ENCODE data around the gene PRAMEF11.
"Not testable (repeated sequence)": the region's sequence is repeated elsewhere in the genome, so short reads cannot be mapped to it uniquely, and the experiment has no call there.

The PRAMEF11 gene

DNA sequence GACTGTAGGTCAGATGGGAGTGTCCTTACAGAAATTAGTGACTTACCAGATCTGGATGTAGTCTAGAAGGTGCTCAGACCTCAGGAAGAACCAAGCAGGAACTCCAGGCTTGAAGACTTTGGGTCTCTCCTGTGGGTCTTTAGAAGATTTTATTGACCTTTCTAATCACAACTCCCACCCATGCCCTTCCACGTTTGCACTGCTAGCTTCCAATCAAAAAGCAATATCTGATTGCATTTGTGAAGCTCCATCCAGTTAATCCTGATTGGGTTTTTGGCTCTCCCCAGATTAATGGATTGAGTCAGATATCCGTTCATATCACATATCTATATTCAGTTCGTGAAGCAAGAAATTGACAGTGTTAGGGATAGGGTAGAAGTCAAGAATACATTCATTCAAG, at the start of gene PRAMEF11:
Gene PRAMEF11 (minus strand): TSS at position 101 of the 400 bp plus-strand sequence. CDS start 2,621 bp downstream, outside the sequence.
- not testable (repeated sequence) for DNase-seq (ENCODE audit: low spot score)

- DNase-seq (ENCODE audit: low spot score) = not testable (repeated sequence)
These were observed 47.2 kb upstream of the PRAMEF11 start for GRCh38 chr1:12878453-12878852.

DNA sequence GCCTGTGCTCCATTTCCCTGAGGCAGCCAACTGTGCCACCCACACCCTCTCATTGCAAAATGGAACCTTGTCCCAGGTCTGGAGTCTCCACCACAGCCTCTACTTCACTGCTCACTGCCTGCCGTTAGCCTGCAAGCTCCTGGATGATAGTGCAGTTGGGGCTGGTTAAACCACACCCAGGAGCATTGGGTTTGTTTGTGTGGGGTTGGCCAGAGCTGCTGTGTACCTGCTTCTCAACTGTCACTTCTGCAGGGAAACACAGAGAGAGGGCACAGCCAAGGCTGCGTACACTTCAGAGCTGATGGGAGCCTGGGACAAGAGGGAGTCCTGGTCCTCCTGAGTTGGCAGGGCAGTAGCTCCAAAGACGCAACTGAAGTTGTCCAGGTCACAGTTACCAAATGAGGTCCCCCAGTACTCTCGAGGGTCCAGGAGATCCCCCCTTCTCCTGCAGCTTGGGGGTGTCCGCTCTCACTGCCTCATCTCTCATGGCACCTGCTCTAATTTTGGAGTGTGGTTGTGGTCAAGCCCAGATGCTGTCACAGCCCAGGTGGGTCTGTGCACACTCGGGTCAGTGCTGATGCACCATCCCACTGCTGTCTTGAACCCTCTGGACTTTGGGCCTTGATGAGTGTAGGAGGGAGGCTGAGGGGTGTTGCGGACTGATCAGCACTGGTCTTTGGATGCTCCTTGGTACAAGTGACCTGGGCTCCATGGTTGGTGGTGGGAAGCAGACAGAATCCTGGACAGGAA, 32.1 kb upstream of the PRAMEF11 start:
- not testable (repeated sequence) for DNase-seq (ENCODE audit: low spot score)

- not testable (repeated sequence) for DNase-seq (ENCODE audit: low spot score)
These were observed 25.6 kb upstream of the PRAMEF11 start, which contains the start of gene PRAMEF2 for GRCh38 chr1:12856786-12857185. PRAMEF2 (plus strand) TSS chr1:12857086; CDS start chr1:12859010, 1,924 bp downstream.

GRCh38 chr1:12851779-12852178, 20.6 kb upstream of the PRAMEF11 start:
- DNase-seq (ENCODE audit: low spot score) = no peak

GRCh38 chr1:12848620-12849019, 17.4 kb upstream of the PRAMEF11 start, which contains the start of gene HNRNPCL1:
HNRNPCL1 (minus strand) TSS chr1:12848720; CDS start chr1:12848289, 431 bp downstream.
- DNase-seq (ENCODE audit: low spot score) = not testable (repeated sequence)

DNA sequence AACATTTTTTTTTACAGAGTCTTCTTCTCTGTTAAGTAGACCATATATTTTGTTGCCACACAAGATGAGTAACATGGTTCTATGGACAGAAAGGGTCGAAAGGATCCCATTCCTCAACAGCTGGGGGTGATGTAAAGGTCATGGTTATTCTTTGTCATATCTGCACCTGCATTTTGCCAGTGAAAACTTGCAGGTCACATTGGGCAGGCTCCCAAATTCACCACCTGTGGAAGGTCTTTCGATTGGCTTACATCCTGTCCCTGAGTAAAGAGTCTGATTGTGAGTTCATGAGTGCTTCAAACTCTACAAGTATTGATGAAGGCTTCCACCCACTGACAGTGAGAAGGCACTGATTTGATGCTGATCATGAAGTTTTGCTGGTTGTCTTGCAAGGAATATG, 2.0 kb upstream of the PRAMEF11 start:
- not testable (repeated sequence) for DNase-seq (ENCODE audit: low spot score)

GRCh38 chr1:12819061-12819460, 12.1 kb downstream of the PRAMEF11 start:
- not testable (repeated sequence) for DNase-seq (ENCODE audit: low spot score)

GRCh38 chr1:12811409-12811784, 19.8 kb downstream of the PRAMEF11 start:
- no peak for DNase-seq (ENCODE audit: low spot score)

DNA sequence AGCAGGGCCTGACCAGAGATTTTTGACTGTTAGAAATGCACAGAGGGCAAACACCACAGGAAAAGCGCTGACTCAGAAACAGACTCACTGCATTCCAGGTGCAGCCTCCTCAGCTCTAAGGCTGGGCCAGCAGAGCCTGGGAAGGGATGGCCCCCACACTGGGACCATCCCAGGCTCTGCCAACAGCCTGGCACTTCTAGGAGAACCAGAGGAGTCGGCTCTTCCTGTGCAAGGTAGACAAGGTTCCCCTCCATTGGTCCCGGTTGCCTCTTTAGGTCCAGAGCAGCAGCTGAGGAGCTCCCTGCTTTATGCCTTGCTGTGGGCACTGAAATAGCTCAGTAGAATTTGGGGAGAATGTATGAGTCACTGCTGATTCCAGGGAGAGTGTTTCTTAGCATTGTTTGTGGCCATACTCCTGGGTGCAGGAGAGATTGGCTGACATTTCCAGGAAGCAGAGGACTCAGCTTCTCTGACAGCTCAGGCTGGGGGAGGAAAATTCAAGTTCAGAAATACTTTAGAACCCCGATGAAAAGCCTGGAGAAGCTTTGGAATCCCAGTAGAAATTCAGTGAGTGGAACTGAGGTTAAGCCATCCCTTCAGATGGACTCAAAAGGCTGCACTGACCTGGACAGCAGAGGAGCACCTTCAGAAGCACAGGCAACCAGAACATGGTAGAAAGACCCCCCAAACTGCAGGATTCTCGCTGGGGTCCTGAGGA, 20.4 kb downstream of the PRAMEF11 start:
- no peak for DNase-seq (ENCODE audit: low spot score)

GRCh38 chr1:12809933-12810332, 21.3 kb downstream of the PRAMEF11 start:
- no peak for DNase-seq (ENCODE audit: low spot score)

GRCh38 chr1:12799730-12800129, 31.5 kb downstream of the PRAMEF11 start:
- no peak for DNase-seq (ENCODE audit: low spot score)

- DNase-seq (ENCODE audit: low spot score) = no peak
These were observed 32.3 kb downstream of the PRAMEF11 start for GRCh38 chr1:12798911-12799310.

DNA sequence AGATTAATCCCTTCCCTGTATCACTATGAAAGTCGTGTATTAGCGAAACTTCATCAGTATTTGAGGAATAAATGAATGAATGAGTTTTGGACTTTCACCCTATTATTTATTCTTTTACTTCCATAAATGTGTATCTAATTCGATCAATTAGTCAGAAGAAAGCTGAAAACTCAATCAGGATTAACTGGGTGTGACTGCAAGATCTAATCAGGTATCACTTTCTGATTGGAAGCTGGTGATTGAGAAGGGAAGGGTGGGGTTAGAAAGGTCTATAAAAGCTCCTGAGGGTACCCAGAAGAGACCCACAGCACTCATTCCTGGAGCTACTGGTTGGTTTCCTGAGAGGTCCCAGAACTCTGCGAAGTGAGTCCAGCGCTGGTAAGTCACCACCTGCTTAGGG, 40.1 kb downstream of the PRAMEF11 start, which contains the start of gene PRAMEF1:
Gene PRAMEF1 (plus strand): TSS at position 301 of the 400 bp plus-strand sequence. CDS start 1,831 bp downstream, outside the sequence.
- DNase-seq (ENCODE audit: low spot score) = not testable (repeated sequence)

- DNase-seq (ENCODE audit: low spot score) = not testable (repeated sequence)
These were observed 46.5 kb downstream of the PRAMEF11 start for GRCh38 chr1:12784729-12785128.

DNA sequence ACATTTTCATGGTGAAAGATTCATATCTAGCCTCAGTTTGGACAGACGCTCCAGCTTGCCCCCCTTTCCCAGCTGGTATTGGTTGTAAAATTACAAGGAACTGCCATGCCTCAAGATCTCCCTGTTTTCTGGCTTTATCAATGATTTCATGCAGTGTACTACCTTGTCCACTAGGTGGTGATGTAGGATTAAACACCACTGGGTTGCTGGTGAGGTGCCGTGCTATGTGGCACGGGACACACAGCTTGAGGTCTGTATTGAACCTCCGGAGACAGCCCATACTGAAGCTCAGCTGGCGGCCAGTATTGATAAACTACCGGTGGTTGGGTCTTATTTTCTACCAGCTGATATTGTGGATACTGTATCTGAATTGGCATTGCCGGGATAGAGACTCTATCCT, 47.4 kb downstream of the PRAMEF11 start:
- not testable (repeated sequence) for DNase-seq (ENCODE audit: low spot score)

DNA sequence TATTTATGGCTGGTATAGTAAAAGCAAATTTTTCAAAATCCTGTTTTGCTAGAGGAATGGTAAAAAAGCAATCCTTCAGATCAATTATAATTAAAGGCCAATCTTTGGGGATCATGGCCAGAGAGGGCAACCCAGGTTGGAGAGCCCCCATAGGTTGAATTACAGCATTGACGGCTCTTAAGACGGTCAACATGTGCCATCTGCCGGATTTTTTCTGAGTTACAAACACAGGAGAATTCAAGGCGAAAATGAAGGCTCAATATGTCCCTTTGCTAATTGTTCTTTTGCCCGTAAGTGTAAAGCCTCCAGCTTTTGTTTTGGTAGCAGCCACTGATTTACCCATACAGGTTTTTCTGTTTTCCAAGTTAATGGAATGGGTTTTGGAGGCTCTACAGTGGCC, 49.7 kb downstream of the PRAMEF11 start:
- DNase-seq (ENCODE audit: low spot score) = not testable (repeated sequence)

GRCh38 chr1:12778907-12779306, 52.3 kb downstream of the PRAMEF11 start:
- DNase-seq (ENCODE audit: low spot score) = no peak

DNA sequence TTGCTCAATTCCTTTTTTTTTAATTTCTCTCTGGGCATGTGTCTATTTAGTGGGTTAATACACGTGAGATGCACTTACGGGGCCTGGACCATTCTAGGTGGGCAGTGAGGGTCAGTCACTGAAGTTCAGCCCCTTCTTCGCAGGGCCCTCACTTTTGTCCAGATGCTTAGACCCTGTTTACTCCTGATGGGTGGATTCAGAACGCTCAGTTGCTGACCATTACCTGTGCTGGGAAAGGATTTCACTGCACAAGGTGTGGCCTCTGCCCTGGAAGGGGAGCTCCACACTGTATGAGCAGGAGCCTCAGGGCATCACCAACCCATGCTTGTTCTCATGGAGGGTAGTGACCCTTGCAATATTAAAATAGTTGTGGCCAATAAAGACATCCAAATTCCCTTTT, 53.1 kb downstream of the PRAMEF11 start:
- no peak for DNase-seq (ENCODE audit: low spot score)

GRCh38 chr1:12776801-12777557, 54.2 kb downstream of the PRAMEF11 start:
- no peak for DNase-seq (ENCODE audit: low spot score)

DNA sequence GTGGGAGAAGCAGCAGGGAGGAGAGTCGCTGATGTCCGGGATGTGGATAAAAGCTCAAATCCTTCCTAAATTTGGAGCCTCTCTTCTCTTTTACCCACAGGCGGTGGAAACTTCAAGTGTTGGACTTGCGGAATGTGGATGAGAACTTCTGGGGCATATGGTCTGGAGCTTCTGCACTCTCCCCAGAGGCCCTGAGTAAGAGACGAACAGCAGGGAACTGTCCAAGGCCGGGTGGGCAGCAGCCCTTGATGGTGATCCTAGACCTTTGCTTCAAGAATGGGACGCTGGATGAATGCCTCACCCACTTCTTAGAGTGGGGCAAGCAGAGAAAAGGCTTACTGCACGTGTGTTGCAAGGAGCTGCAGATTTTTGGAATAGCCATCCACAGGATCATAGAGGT, 55.8 kb downstream of the PRAMEF11 start:
- no peak for DNase-seq (ENCODE audit: low spot score)

GRCh38 chr1:12774801-12775345, 56.3 kb downstream of the PRAMEF11 start:
- no peak for DNase-seq (ENCODE audit: low spot score)

All from D341Med (cell line).